Adrenal gland (tissue), 5 donors: Measurements from ENCODE around the gene PPP2R2C.

Experiments
- CTCF ChIP-seq, 6 experiments: fragments of 450-650 bp in 4 of 6; fragments of 200-600 bp in 2 of 6; sonication (generic) in 1 of 6; IDR thresholded peaks; 1 replicate in 5 of 6; 2 replicates in 1 of 6; pipeline versions ENCODE4 v1.5.1 to v1.8.0; 2016 to 2021; ENCODE audit warnings: antibody characterized with exemption in 6 of 6, mild to moderate bottlenecking in 2 of 6, moderate library complexity in 1 of 6
- POLR2A ChIP-seq, 2 donors: fragments of 450-650 bp; IDR thresholded peaks; one replicate each; pipeline ENCODE4 v1.6.1; 2017; ENCODE audit warnings: antibody characterized with exemption in 2 of 2, mild to moderate bottlenecking in 2 of 2, moderate library complexity in 1 of 2
- donor health status: DM: no; HTN: no; CAD: no.

- TF ChIP-seq CTCF (IDR thresholded peaks at IDR 0.05) = no peak
- TF ChIP-seq POLR2A (IDR thresholded peaks at IDR 0.05) = no peak
Observed at GRCh38 chr4:6487466-6487865, 15.1 kb upstream of the PPP2R2C start.
